Measurements from ENCODE around the gene FAM81A.
A peak's percentile ranks its signal among the peaks of the same experiment; 100 is the strongest.

FAM81A gene

GRCh38 chr15:59528429-59528828 lies 90.4 kb downstream of the FAM81A start:
- Histone ChIP-seq H3K27me3 (ENCODE audit: insufficient read depth, poor library complexity, severe bottlenecking) (no peaks in the 10 kb centered on the region), H3K36me3 (ENCODE audit: low read depth) (no peaks in the 10 kb centered on the region), H3K4me1 (ENCODE audit: insufficient read depth, poor library complexity, severe bottlenecking) (no peaks in the 10 kb centered on the region), H3K9me3 (ENCODE audit: severe bottlenecking) (no peaks in the 10 kb centered on the region), H3K4me3 (ENCODE audit: severe bottlenecking) (no peak overlapping the region), H3K27ac (ENCODE audit: poor library complexity, severe bottlenecking) (no peak overlapping the region)
- ATAC-seq (ENCODE audit: low read depth) (no peak; the same call in 2 of the 3 replicates), DNase-seq (ENCODE audit: low spot score) (no peak)
- TF ChIP-seq, protein P1, sequence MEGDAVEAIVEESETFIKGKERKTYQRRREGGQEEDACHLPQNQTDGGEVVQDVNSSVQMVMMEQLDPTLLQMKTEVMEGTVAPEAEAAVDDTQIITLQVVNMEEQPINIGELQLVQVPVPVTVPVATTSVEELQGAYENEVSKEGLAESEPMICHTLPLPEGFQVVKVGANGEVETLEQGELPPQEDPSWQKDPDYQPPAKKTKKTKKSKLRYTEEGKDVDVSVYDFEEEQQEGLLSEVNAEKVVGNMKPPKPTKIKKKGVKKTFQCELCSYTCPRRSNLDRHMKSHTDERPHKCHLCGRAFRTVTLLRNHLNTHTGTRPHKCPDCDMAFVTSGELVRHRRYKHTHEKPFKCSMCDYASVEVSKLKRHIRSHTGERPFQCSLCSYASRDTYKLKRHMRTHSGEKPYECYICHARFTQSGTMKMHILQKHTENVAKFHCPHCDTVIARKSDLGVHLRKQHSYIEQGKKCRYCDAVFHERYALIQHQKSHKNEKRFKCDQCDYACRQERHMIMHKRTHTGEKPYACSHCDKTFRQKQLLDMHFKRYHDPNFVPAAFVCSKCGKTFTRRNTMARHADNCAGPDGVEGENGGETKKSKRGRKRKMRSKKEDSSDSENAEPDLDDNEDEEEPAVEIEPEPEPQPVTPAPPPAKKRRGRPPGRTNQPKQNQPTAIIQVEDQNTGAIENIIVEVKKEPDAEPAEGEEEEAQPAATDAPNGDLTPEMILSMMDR (IDR thresholded peaks at IDR 0.05; ENCODE audit: poor library complexity, severe bottlenecking) = no peak

DNA sequence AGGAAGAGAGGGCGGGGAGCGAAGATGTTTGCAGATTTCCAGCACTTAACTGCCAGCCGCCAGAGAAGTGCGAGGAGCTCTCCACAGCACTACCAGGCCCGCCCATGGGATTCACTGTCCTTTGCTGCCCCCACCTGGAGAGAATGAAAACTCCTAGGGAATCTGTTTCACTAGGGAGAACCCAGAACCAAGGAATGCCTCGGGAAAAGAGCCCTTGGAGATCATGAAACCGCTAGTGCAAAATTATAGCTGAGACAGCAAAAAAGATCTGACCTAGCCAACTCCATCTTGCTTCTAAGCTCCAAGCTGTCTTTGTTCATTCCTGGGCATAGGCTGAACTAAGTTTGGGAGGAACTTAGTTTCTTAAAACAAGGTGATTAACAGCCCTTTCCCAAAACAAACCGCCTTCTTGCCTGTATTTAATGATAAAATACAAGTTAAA lies 91.0 kb downstream of the FAM81A start:
- Histone ChIP-seq H3K9me3 (ENCODE audit: severe bottlenecking) (no peaks in the 10 kb centered on the region), H3K27me3 (ENCODE audit: insufficient read depth, poor library complexity, severe bottlenecking) (no peaks in the 10 kb centered on the region), H3K27ac (ENCODE audit: poor library complexity, severe bottlenecking) (no peak overlapping the region), H3K4me3 (ENCODE audit: severe bottlenecking) (no peak overlapping the region), H3K36me3 (ENCODE audit: low read depth) (no peaks in the 10 kb centered on the region), H3K4me1 (ENCODE audit: insufficient read depth, poor library complexity, severe bottlenecking) (no peaks in the 10 kb centered on the region)
- TF ChIP-seq, protein P1 (IDR thresholded peaks at IDR 0.05; ENCODE audit: poor library complexity, severe bottlenecking) = peak; percentile 99
- ATAC-seq (ENCODE audit: low read depth) = peak; percentile 96
- DNase-seq (ENCODE audit: low spot score) = peak; percentile 92

GRCh38 chr15:59531066-59531675 lies 93.2 kb downstream of the FAM81A start:
- Histone ChIP-seq H3K4me3 (ENCODE audit: severe bottlenecking) (no peak overlapping the region), H3K9me3 (ENCODE audit: severe bottlenecking) (no peaks in the 10 kb centered on the region), H3K36me3 (ENCODE audit: low read depth) (no peaks in the 10 kb centered on the region), H3K4me1 (ENCODE audit: insufficient read depth, poor library complexity, severe bottlenecking) (no peaks in the 10 kb centered on the region), H3K27ac (ENCODE audit: poor library complexity, severe bottlenecking) (no peak overlapping the region), H3K27me3 (ENCODE audit: insufficient read depth, poor library complexity, severe bottlenecking) (no peaks in the 10 kb centered on the region)
- TF ChIP-seq, protein P1 (IDR thresholded peaks at IDR 0.05; ENCODE audit: poor library complexity, severe bottlenecking) = no peak
- no peak for ATAC-seq (ENCODE audit: low read depth)
- no peak for DNase-seq (ENCODE audit: low spot score)

DNA sequence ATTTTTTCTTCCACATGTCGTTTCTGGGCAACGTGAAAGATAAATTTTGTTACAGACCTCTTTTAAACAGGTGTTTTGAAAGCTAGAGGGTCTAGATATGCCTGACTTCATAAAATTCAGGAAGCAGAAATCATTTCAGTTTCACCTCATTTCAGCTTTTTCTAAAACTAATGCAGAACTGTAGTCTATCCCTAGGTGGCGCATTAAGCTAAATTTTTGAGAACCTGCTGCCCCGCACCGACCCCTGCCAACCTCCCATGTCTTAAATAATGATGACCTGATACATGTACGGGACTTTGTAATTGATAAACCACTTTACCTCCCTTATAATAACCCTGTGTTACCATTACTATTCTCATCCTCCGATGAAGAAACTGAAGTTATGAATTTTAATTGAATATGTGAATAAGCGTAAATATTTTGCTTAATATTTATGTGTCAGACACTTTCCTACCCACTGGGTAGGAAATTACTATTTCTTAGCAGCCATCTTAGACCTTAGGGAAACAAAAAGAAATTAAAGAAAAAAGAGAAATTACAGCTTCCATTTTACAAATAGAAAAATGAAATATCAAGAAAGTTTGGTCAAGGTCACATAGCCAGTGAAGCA lies 94.9 kb downstream of the FAM81A start:
- H3K4me3 ChIP-seq (ENCODE audit: severe bottlenecking) = no peak overlapping the region
- H3K9me3 ChIP-seq (ENCODE audit: severe bottlenecking) = no peaks in the 10 kb centered on the region
- no peaks in the 10 kb centered on the region for H3K4me1 ChIP-seq (ENCODE audit: insufficient read depth, poor library complexity, severe bottlenecking)
- DNase-seq (ENCODE audit: low spot score) (no peak), ATAC-seq (ENCODE audit: low read depth) (peak; percentile 24; the same call in 1 of the 3 replicates)
- H3K27ac ChIP-seq (ENCODE audit: poor library complexity, severe bottlenecking) = peak overlapping the region; percentile 26
- no peaks in the 10 kb centered on the region for H3K27me3 ChIP-seq (ENCODE audit: insufficient read depth, poor library complexity, severe bottlenecking)
- H3K36me3 ChIP-seq (ENCODE audit: low read depth) = no peaks in the 10 kb centered on the region
- TF ChIP-seq, protein P1 (IDR thresholded peaks at IDR 0.05; ENCODE audit: poor library complexity, severe bottlenecking) = peak; percentile 99

GRCh38 chr15:59536553-59536952 lies 98.6 kb downstream of the FAM81A start:
- Histone ChIP-seq H3K27ac (ENCODE audit: poor library complexity, severe bottlenecking) (no peak overlapping the region), H3K36me3 (ENCODE audit: low read depth) (no peaks in the 10 kb centered on the region), H3K4me3 (ENCODE audit: severe bottlenecking) (no peak overlapping the region), H3K9me3 (ENCODE audit: severe bottlenecking) (no peaks in the 10 kb centered on the region), H3K4me1 (ENCODE audit: insufficient read depth, poor library complexity, severe bottlenecking) (peaks cover 3% of the 10 kb centered on the region), H3K27me3 (ENCODE audit: insufficient read depth, poor library complexity, severe bottlenecking) (peaks cover 2% of the 10 kb centered on the region)
- TF ChIP-seq, protein P1 (IDR thresholded peaks at IDR 0.05; ENCODE audit: poor library complexity, severe bottlenecking) = no peak
- DNase-seq (ENCODE audit: low spot score) = no peak
- no peak for ATAC-seq (ENCODE audit: low read depth)
